Smooth muscle cell (in vitro differentiated cells): ENCODE data around the gene TSPO2. TPM values are rescaled to one million over a fixed set of nuclear protein-coding genes. Genes with fewer than 3 reads are reported as not detected.

Experiments
- DNase-seq: peaks from one replicate; lab custom pipeline; 2025; ENCODE audit not compliant: unreplicated experiment; lab: John Stamatoyannopoulos, UW
- H2AFZ ChIP-seq: fragments of 200-600 bp; sonication (generic); 2 replicates; pipeline ENCODE4 v1.6.0; 2016; ENCODE audit warnings: antibody characterized with exemption, low read depth, mild to moderate bottlenecking
- H3F3A ChIP-seq: fragments of 200-600 bp; sonication (generic); 2 replicates; pipeline ENCODE4 v1.6.0; 2017; ENCODE audit warnings: antibody characterized with exemption, low read depth
- H3K27ac ChIP-seq: fragments of 200-600 bp; sonication (generic); 2 replicates; pipeline ENCODE4 v1.5.1; 2016; ENCODE audit warnings: low read depth, mild to moderate bottlenecking
- H3K27me3 ChIP-seq: fragments of 200-600 bp; sonication (generic); 2 replicates; pipeline ENCODE4 v1.6.1; 2016; ENCODE audit warnings: low read depth, mild to moderate bottlenecking
- H3K36me3 ChIP-seq: fragments of 200-600 bp; sonication (generic); 2 replicates; pipeline ENCODE4 v1.5.1; 2016; ENCODE audit warnings: low read depth
- H3K4me1 ChIP-seq: fragments of 200-600 bp; sonication (generic); 2 replicates; pipeline ENCODE4 v1.5.1; 2016; ENCODE audit warnings: low read depth
- H3K4me2 ChIP-seq: fragments of 200-600 bp; sonication (generic); 2 replicates; pipeline ENCODE4 v1.6.0; 2016; ENCODE audit warnings: mild to moderate bottlenecking
- H3K4me3 ChIP-seq: fragments of 200-600 bp; sonication (generic); 2 replicates; pipeline ENCODE4 v1.5.1; 2016; ENCODE audit warnings: mild to moderate bottlenecking
- H3K79me2 ChIP-seq: fragments of 200-600 bp; sonication (generic); 2 replicates; pipeline ENCODE4 v1.6.0; 2016; ENCODE audit warnings: low read depth, mild to moderate bottlenecking
- H3K9ac ChIP-seq: fragments of 200-600 bp; sonication (generic); 2 replicates; pipeline ENCODE4 v1.6.0; 2016; ENCODE audit warnings: low read depth
- H3K9me3 ChIP-seq: fragments of 200-600 bp; sonication (generic); replicated peaks from 2 replicates; pipeline ENCODE4 v1.5.1; 2016; ENCODE audit warnings: low read depth
- H4K20me1 ChIP-seq: fragments of 200-600 bp; sonication (generic); 2 replicates; pipeline ENCODE4 v1.6.0; 2016; ENCODE audit warnings: low read depth
- WGBS: methylation state at CpG from one replicate; pipeline ENCODE4 v1.1.7; 2016; ENCODE audit warnings: low lambda C conversion rate; 5-methylcytosine and 5-hydroxymethylcytosine counted together
- polyA plus RNA-seq: library from polyadenylated mRNA; unstranded; fragments of >200 nt; fragmentation: Nextera tagmentation; extraction: Ambion mirVana; gene quantifications from 2 replicates; pipeline ENCODE4 v1.2.1, GENCODE V29; 2016
- total RNA-seq: library from RNA; depleted of rRNA; stranded (reverse); fragments of >200 nt; gene quantifications from 2 replicates; pipeline ENCODE4 v1.2.3, GENCODE V29; 2014
- TF ChIP-seq, protein P1 (sequence below): fragments of 200-600 bp; sonication (generic); IDR thresholded peaks from 2 replicates; pipeline ENCODE4 v1.5.1; 2017; ENCODE audit warnings: borderline replicate concordance, mild to moderate bottlenecking, antibody characterized with exemption; ENCODE audit not compliant: insufficient read depth, poor library complexity, severe bottlenecking

TSPO2 gene
- total and polyA plus RNA-seq, 2 experiments from 2014 or later: not detected

DNA sequence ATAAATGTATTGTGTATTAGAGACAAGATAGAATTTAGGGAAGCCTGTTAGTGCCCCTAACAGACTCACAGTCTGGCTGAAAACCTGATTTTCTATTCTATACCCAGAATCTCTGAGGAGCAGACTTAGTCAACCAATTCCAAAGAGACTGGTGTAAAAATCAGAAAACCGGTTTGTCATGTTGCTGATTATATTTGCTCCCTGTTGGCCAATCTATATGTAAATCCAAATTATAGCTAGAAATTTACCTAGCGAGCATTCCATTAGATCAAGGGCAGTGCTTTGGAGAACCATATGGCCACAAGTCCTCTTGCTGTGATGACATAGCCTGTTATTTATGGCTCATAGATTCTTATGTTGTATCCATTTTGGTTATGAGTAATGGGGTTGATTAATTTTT lies 35.3 kb downstream of the TSPO2 start:
- no peaks in the 10 kb centered on the region for H3F3A ChIP-seq
- H3K4me2 ChIP-seq: no peak overlapping the region
- H3K4me1 ChIP-seq: peaks cover 29% of the 10 kb centered on the region
- H3K79me2 ChIP-seq: peaks cover 90% of the 10 kb centered on the region
- H3K36me3 ChIP-seq: peaks cover 12% of the 10 kb centered on the region
- no peak overlapping the region for H3K4me3 ChIP-seq
- no peak overlapping the region for H3K27ac ChIP-seq
- no peaks in the 10 kb centered on the region for H3K27me3 ChIP-seq
- peaks cover 89% of the 10 kb centered on the region for H4K20me1 ChIP-seq
- H3K9me3 ChIP-seq: no peaks in the 10 kb centered on the region
- no peak for DNase-seq
- 100% methylated on average over 2 of the region's 2 CpGs for WGBS
- H3K9ac ChIP-seq: no peak overlapping the region
- TF ChIP-seq, protein P1, sequence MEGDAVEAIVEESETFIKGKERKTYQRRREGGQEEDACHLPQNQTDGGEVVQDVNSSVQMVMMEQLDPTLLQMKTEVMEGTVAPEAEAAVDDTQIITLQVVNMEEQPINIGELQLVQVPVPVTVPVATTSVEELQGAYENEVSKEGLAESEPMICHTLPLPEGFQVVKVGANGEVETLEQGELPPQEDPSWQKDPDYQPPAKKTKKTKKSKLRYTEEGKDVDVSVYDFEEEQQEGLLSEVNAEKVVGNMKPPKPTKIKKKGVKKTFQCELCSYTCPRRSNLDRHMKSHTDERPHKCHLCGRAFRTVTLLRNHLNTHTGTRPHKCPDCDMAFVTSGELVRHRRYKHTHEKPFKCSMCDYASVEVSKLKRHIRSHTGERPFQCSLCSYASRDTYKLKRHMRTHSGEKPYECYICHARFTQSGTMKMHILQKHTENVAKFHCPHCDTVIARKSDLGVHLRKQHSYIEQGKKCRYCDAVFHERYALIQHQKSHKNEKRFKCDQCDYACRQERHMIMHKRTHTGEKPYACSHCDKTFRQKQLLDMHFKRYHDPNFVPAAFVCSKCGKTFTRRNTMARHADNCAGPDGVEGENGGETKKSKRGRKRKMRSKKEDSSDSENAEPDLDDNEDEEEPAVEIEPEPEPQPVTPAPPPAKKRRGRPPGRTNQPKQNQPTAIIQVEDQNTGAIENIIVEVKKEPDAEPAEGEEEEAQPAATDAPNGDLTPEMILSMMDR: no peak
- no peak overlapping the region for H2AFZ ChIP-seq

DNA sequence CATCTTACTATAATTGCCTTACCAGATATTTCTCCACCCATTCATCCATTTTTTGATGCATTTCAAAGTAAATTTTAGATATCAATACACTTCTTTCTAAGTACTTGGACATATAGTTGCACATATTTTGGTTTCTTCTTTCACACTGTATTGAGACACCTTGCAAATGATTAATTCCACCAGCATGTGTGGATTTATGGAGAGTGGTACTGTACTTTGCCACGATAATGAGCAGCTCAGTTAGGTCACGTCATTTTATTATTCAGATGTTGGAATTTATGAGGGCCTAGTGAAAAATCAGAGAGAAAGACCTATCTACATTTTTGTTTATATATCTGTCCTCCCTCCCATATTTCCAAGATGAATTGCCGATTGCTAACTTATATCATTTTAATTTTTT lies 35.8 kb downstream of the TSPO2 start:
- WGBS: 95% methylated on average over 3 of the region's 3 CpGs
- H3K4me1 ChIP-seq: peaks cover 29% of the 10 kb centered on the region
- H3K27ac ChIP-seq: no peak overlapping the region
- DNase-seq: no peak
- no peaks in the 10 kb centered on the region for H3K27me3 ChIP-seq
- no peaks in the 10 kb centered on the region for H3F3A ChIP-seq
- peaks cover 12% of the 10 kb centered on the region for H3K36me3 ChIP-seq
- peaks cover 96% of the 10 kb centered on the region for H3K79me2 ChIP-seq
- no peak overlapping the region for H2AFZ ChIP-seq
- TF ChIP-seq, protein P1: no peak
- no peak overlapping the region for H3K4me3 ChIP-seq
- H3K4me2 ChIP-seq: no peak overlapping the region
- H4K20me1 ChIP-seq: peaks cover 95% of the 10 kb centered on the region
- H3K9ac ChIP-seq: no peak overlapping the region
- no peaks in the 10 kb centered on the region for H3K9me3 ChIP-seq

DNA sequence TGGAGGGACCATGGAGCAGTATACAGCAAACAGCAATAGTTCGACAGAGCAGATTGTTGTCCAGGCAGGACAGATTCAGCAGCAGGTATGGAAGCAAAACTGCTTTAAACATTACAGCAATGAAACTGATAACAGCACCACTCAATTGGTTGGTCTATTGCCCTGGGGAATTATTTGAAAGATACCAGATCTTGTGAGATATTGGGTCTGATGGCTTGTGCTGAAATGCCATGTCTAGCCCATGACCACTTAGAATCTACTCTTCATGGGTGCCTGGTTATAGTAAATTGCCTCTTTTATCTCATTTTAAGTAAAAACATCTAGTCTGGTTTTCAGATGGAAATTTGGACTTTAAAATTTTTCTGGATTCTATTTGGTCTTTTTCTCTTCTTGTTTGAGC lies 36.8 kb downstream of the TSPO2 start:
- H3K4me1 ChIP-seq: peaks cover 28% of the 10 kb centered on the region
- 97% methylated on average over 1 of the region's 1 CpG for WGBS
- no peak overlapping the region for H3K9ac ChIP-seq
- peaks cover 20% of the 10 kb centered on the region for H3K36me3 ChIP-seq
- no peak overlapping the region for H2AFZ ChIP-seq
- no peaks in the 10 kb centered on the region for H3K27me3 ChIP-seq
- no peak overlapping the region for H3K4me3 ChIP-seq
- H3K27ac ChIP-seq: no peak overlapping the region
- no peak overlapping the region for H3K4me2 ChIP-seq
- H4K20me1 ChIP-seq: peaks cover 100% of the 10 kb centered on the region
- H3K79me2 ChIP-seq: peaks cover 98% of the 10 kb centered on the region
- no peaks in the 10 kb centered on the region for H3K9me3 ChIP-seq
- TF ChIP-seq, protein P1: no peak
- peaks cover 7% of the 10 kb centered on the region for H3F3A ChIP-seq
- DNase-seq: no peak

DNA sequence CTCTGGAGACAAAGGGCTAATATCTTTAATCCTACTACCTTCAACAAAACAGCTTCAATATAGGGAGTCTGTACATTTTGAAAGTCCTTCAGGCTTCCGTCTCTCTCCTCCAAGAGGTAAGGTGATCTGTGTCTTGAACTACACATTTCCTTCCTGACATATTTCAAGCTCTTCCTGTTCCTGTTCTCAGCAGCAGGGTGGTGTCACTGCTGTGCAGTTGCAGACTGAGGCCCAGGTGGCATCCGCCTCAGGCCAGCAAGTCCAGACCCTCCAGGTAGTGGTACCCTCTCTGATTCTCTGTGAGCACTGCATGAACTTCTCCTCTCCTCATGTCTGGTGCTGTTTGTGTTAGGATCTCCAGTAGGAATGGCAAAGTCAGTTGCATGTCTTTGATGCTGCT lies 38.4 kb downstream of the TSPO2 start:
- H3K9ac ChIP-seq: no peak overlapping the region
- DNase-seq: no peak
- H3K4me1 ChIP-seq: peaks cover 12% of the 10 kb centered on the region
- H3K4me2 ChIP-seq: no peak overlapping the region
- peaks cover 100% of the 10 kb centered on the region for H4K20me1 ChIP-seq
- no peak overlapping the region for H3K4me3 ChIP-seq
- H3F3A ChIP-seq: peaks cover 8% of the 10 kb centered on the region
- peaks cover 31% of the 10 kb centered on the region for H3K36me3 ChIP-seq
- WGBS: 98% methylated on average over 2 of the region's 2 CpGs
- H3K79me2 ChIP-seq: peaks cover 95% of the 10 kb centered on the region
- no peaks in the 10 kb centered on the region for H3K9me3 ChIP-seq
- TF ChIP-seq, protein P1: no peak
- no peak overlapping the region for H3K27ac ChIP-seq
- no peak overlapping the region for H2AFZ ChIP-seq
- H3K27me3 ChIP-seq: no peaks in the 10 kb centered on the region
